Adrenal gland (tissue), 12 donors: ENCODE data around the gene KCNA1. TPM values are rescaled to one million over a fixed set of nuclear protein-coding genes. Genes with fewer than 3 reads are reported as not detected.

Experiments
- DNase-seq, 7 donors: peaks; one replicate each; pipeline ENCODE4 v3.0.0-alpha.2; 2019 to 2020
- H3K27ac ChIP-seq, 5 donors: fragments of 200-600 bp; sonication (generic) in 4 of 5; 1 replicate in 3 of 5; 2 replicates in 2 of 5; pipeline versions ENCODE4 v1.5.1 to v1.8.0; 2016 to 2020; ENCODE audit warnings: mild to moderate bottlenecking in 1 of 5
- H3K27me3 ChIP-seq: fragments of 200-600 bp; 2 replicates; pipeline ENCODE4 v1.8.0; 2021
- H3K36me3 ChIP-seq, 2 donors: fragments of 200-600 bp; replicated peaks in 1 of 2; 1 replicate in 1 of 2; 2 replicates in 1 of 2; pipeline versions ENCODE4 v1.5.1 to v1.8.0; 2018 to 2022
- H3K4me1 ChIP-seq, 2 donors: fragments of 200-600 bp; replicated peaks in 1 of 2; 1 replicate in 1 of 2; 2 replicates in 1 of 2; pipeline versions ENCODE4 v1.5.1 to v1.8.0; 2018 to 2021
- H3K4me3 ChIP-seq, 4 donors: fragments of 200-600 bp; sonication (generic) in 3 of 4; one replicate each; pipeline ENCODE4 v1.5.1; 2016 to 2018
- H3K9me3 ChIP-seq, 3 donors: fragments of 200-600 bp; sonication (generic) in 1 of 3; replicated peaks in 1 of 3; 1 replicate in 2 of 3; 2 replicates in 1 of 3; pipeline versions ENCODE4 v1.5.1 to v1.8.0; 2016 to 2021
- CTCF ChIP-seq, 6 experiments: fragments of 450-650 bp in 4 of 6; fragments of 200-600 bp in 2 of 6; sonication (generic) in 1 of 6; IDR thresholded peaks; 1 replicate in 5 of 6; 2 replicates in 1 of 6; pipeline versions ENCODE4 v1.5.1 to v1.8.0; 2016 to 2021; ENCODE audit warnings: antibody characterized with exemption in 6 of 6, mild to moderate bottlenecking in 2 of 6, moderate library complexity in 1 of 6
- POLR2A ChIP-seq, 2 donors: fragments of 450-650 bp; IDR thresholded peaks; one replicate each; pipeline ENCODE4 v1.6.1; 2017; ENCODE audit warnings: antibody characterized with exemption in 2 of 2, mild to moderate bottlenecking in 2 of 2, moderate library complexity in 1 of 2
- WGBS, 4 donors: extraction: QIAGEN DNeasy Blood & Tissue Kit in 2 of 4; methylation state at CpG; one replicate each; pipeline versions ENCODE4 v1.1.5 to v1.1.7; 2013 to 2017; 5-methylcytosine and 5-hydroxymethylcytosine counted together
- intact Hi-C, 2 donors: fragments of 100-400 bp; cut with DNase I; formaldehyde crosslinking; loops; one replicate each; pipeline versions ENCODE4 v1.14.1 to v1.15.0; 2022 to 2023
- polyA plus RNA-seq, 3 donors: library from polyadenylated mRNA; stranded (reverse); fragments of 200-250 nt in 2 of 3; fragments of 350-450 nt in 1 of 3; fragmentation: Illumina TruSeq in 1 of 3; extraction: RNeasy Lipid Tissue Mini Kit (QIAGEN cat#74804) in 1 of 3; gene quantifications; one replicate each; pipeline ENCODE4 v1.2.3, GENCODE V29; 2013 to 2014
- total RNA-seq, 9 donors: library from RNA; depleted of rRNA in 4 of 9; stranded (reverse); fragments of >200 nt in 4 of 9; fragments of 120-200 nt in 1 of 9; fragmentation: NEBNext Ultra II Directional in 1 of 9; extraction: Animal tissue kit (Norgen Biotek cat#: 25700) in 1 of 9; gene quantifications; one replicate each; pipeline versions ENCODE4 v1.1.0 to v1.2.4, GENCODE V29; 2013 to 2023
- donor health status: healthy with polysubstance abuse.
- donor health status: Bipolar disorder and iron deficiency.
- donor health status: DM: yes; HTN: yes; CAD: no.
- donor health status: DM: no; HTN: no; CAD: no.
- donor health status: DM: no; HTN: no; CAD: no.
- donor health status: DM: yes; HTN: yes; CAD: no.

Gene KCNA1
- total and polyA plus RNA-seq, 12 donors, result under 0.01 TPM; not detected in 11

GRCh38 chr12:4892418-4892817 is 17.3 kb upstream of the KCNA1 start:
- intact Hi-C loops, result no loop called here
- no peaks in the 10 kb centered on the region for H3K9me3 ChIP-seq
- H3K27ac ChIP-seq, result no peak overlapping the region
- DNase-seq, result no peak
- WGBS, 4 donors, result 58 to 88% (median 72%) methylated on average over 1 of the region's 1 CpG
- no peaks in the 10 kb centered on the region for H3K36me3 ChIP-seq
- TF ChIP-seq POLR2A (IDR thresholded peaks at IDR 0.05) (no peak), CTCF (IDR thresholded peaks at IDR 0.05) (no peak)
- H3K4me1 ChIP-seq, result no peaks in the 10 kb centered on the region
- H3K27me3 ChIP-seq, result peaks cover 8% of the 10 kb centered on the region
- no peak overlapping the region for H3K4me3 ChIP-seq

- TF ChIP-seq POLR2A (IDR thresholded peaks at IDR 0.05) (no peak), CTCF (IDR thresholded peaks at IDR 0.05) (no peak)
- WGBS, 4 donors, result 59 to 70% (median 63%) methylated on average over 9 of the region's 9 CpGs
- DNase-seq, result no peak
- H3K36me3 ChIP-seq, result no peaks in the 10 kb centered on the region
- H3K4me1 ChIP-seq, result no peaks in the 10 kb centered on the region
- H3K27me3 ChIP-seq, result peaks cover 8% of the 10 kb centered on the region
- no peak overlapping the region for H3K27ac ChIP-seq
- no peaks in the 10 kb centered on the region for H3K9me3 ChIP-seq
- no peak overlapping the region for H3K4me3 ChIP-seq
- intact Hi-C loops, result no loop called here
Observed at GRCh38 chr12:4894019-4894418, 15.7 kb upstream of the KCNA1 start.

GRCh38 chr12:4899364-4899763 is 10.3 kb upstream of the KCNA1 start:
- DNase-seq, result no peak
- intact Hi-C loops, result no loop called here
- WGBS, 4 donors, result 51 to 64% (median 54%) methylated on average over 4 of the region's 4 CpGs
- H3K36me3 ChIP-seq, result no peaks in the 10 kb centered on the region
- H3K4me1 ChIP-seq, result no peaks in the 10 kb centered on the region
- no peaks in the 10 kb centered on the region for H3K27me3 ChIP-seq
- H3K9me3 ChIP-seq, result no peaks in the 10 kb centered on the region
- H3K27ac ChIP-seq, result no peak overlapping the region
- no peak overlapping the region for H3K4me3 ChIP-seq
- no peak for TF ChIP-seq POLR2A (IDR thresholded peaks at IDR 0.05)
- no peak for TF ChIP-seq CTCF (IDR thresholded peaks at IDR 0.05)

- Histone ChIP-seq H3K9me3 (no peaks in the 10 kb centered on the region), H3K27ac (no peak overlapping the region), H3K4me3 (no peak overlapping the region), H3K27me3 (no peaks in the 10 kb centered on the region), H3K36me3 (no peaks in the 10 kb centered on the region), H3K4me1 (no peaks in the 10 kb centered on the region)
- TF ChIP-seq POLR2A (IDR thresholded peaks at IDR 0.05) (no peak), CTCF (IDR thresholded peaks at IDR 0.05) (no peak)
- no peak for DNase-seq
- intact Hi-C loops, result no loop called here
- WGBS, 4 donors, result 65 to 83% (median 74%) methylated on average over 5 of the region's 5 CpGs
Observed at GRCh38 chr12:4900327-4900726, 9.4 kb upstream of the KCNA1 start.
